HEK293T (cell line): ENCODE measurements around the gene GTPBP8.

Experiments used
- ARNT ChIP-seq: fragments of 450-650 bp; IDR thresholded peaks from 2 replicates; pipeline ENCODE4 v1.6.1; 2017; ENCODE audit warnings: mild to moderate bottlenecking
- CTBP1 ChIP-seq: fragments of 450-650 bp; IDR thresholded peaks from 2 replicates; pipeline ENCODE4 v1.6.1; 2016; ENCODE audit warnings: borderline replicate concordance

DNA sequence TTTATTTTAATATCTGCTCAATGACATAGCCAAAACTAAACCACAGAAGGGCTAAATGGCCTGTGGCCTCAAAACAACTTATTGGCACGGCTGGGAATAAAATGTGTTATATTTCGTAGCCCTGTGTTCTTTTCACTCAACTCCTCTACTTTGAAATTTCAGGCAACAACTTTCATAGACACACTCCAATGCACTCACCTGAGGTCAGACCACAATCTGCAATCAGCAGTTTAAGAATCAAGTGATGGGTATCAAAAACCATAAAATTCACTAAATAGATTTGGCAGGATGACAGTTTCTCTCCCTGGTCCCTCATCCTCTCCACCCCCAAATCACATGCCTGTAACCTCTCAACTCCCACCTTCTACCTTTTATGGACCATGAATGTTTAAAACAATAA, 13.8 kb upstream of the GTPBP8 start:
- no peak for TF ChIP-seq CTBP1
- no peak for TF ChIP-seq ARNT
